Endothelial cell of umbilical vein (primary cell): ENCODE data around the gene SPATA19. TPM values are rescaled to one million over a fixed set of nuclear protein-coding genes. Genes with fewer than 3 reads are reported as not detected.

Experiments
- BruUV-seq: library from RNA; stranded (reverse); fragments of 400-500 nt; replicated peaks from 2 replicates; lab custom pipeline; 2021; lab: Mats Ljungman, UMichigan
- CTCF ChIA-PET: fragments of 300-600, 350-600 bp; sonication (Branson Sonifier 250); formaldehyde crosslinking; loops from one replicate; lab custom pipeline; 2021; ENCODE audit warnings: antibody characterized with exemption, inconsistent platforms; lab: Charles Lee
- POLR2A ChIA-PET: fragments of 300-600, 350-600 bp; sonication (Branson Sonifier 250); formaldehyde crosslinking; loops from one replicate; lab custom pipeline; 2021; ENCODE audit warnings: antibody characterized with exemption, inconsistent platforms; lab: Charles Lee
- DNase-seq: peaks from one replicate; pipeline ENCODE4 v3.0.0-alpha.2; 2011; ENCODE audit warnings: low read depth, low spot score
- FAIRE-seq: peaks from 2 replicates; lab custom pipeline; 2011; peaks lifted over from hg19 to GRCh38; lab: Jason Lieb, UNC
- H2AFZ ChIP-seq: 2 replicates; pipeline ENCODE4 v1.6.0; 2012; ENCODE audit warnings: low read depth, low read length, control low read depth, inconsistent platforms
- H3K27ac ChIP-seq: 2 replicates; pipeline ENCODE4 v1.5.1; 2011; ENCODE audit warnings: low read depth, mild to moderate bottlenecking, control low read depth, low read length, moderate library complexity; ENCODE audit not compliant: insufficient read depth
- H3K27me3 ChIP-seq, 2 experiments: 2 replicates each; pipeline versions ENCODE4 v1.6.0 to v1.6.1; 2011; ENCODE audit warnings: low read length in 2 of 2, mixed read lengths in 1 of 2; ENCODE audit not compliant: control insufficient read depth in 2 of 2, insufficient read depth in 2 of 2
- H3K36me3 ChIP-seq, 2 experiments: 2 replicates in 1 of 2; 3 replicates in 1 of 2; pipeline ENCODE4 v1.5.1; 2011; ENCODE audit warnings: low read length in 2 of 2, mild to moderate bottlenecking in 1 of 2, moderate library complexity in 1 of 2; ENCODE audit not compliant: control insufficient read depth in 2 of 2, insufficient read depth in 2 of 2; ENCODE audit errors: extremely low read depth in 1 of 2
- H3K4me1 ChIP-seq: 3 replicates; pipeline ENCODE4 v1.5.1; 2011; ENCODE audit warnings: mild to moderate bottlenecking, low read length; ENCODE audit not compliant: control insufficient read depth, insufficient read depth; ENCODE audit errors: extremely low read depth
- H3K4me2 ChIP-seq: 2 replicates; pipeline ENCODE4 v1.6.1; 2011; ENCODE audit warnings: low read length, control low read depth, mixed read lengths; ENCODE audit not compliant: insufficient read depth
- H3K4me3 ChIP-seq, 3 experiments: fragments of 200-600 bp in 1 of 3; sonication (generic), shearing (Covaris generic) in 1 of 3; replicated peaks in 1 of 3; 2 replicates each; pipeline ENCODE4 v1.5.1; 2011 to 2016; ENCODE audit warnings: control low read depth in 3 of 3, low read length in 3 of 3, mild to moderate bottlenecking in 2 of 3, inconsistent platforms in 1 of 3, low read depth in 1 of 3, moderate library complexity in 1 of 3; ENCODE audit not compliant: insufficient read depth in 1 of 3
- H3K79me2 ChIP-seq: 2 replicates; pipeline ENCODE4 v1.6.0; 2012; ENCODE audit warnings: low read length, inconsistent platforms; ENCODE audit not compliant: control insufficient read depth, insufficient read depth
- H3K9ac ChIP-seq: replicated peaks from 2 replicates; pipeline ENCODE3; 2011; ENCODE audit warnings: low read length, control low read depth; ENCODE audit not compliant: insufficient read depth; ENCODE audit errors: extremely low read depth
- H3K9me1 ChIP-seq: replicated peaks from 3 replicates; pipeline ENCODE4 v1.6.0; 2011; ENCODE audit warnings: mild to moderate bottlenecking, low read length; ENCODE audit not compliant: control insufficient read depth, insufficient read depth; ENCODE audit errors: extremely low read depth
- H3K9me3 ChIP-seq: replicated peaks from 2 replicates; pipeline ENCODE4 v1.5.1; 2012; ENCODE audit warnings: low read length, inconsistent platforms; ENCODE audit not compliant: control insufficient read depth, insufficient read depth
- H4K20me1 ChIP-seq: replicated peaks from 2 replicates; pipeline ENCODE3; 2011; ENCODE audit warnings: mild to moderate bottlenecking, low read length; ENCODE audit not compliant: control insufficient read depth, insufficient read depth; ENCODE audit errors: extremely low read depth
- CTCF ChIP-seq, 2 donors: IDR thresholded peaks; 1 replicate in 1 of 2; 2 replicates in 1 of 2; pipeline ENCODE4 v1.5.1; 2011; ENCODE audit warnings: low read length in 2 of 2, mild to moderate bottlenecking in 2 of 2, moderate library complexity in 2 of 2, control low read depth in 1 of 2, inconsistent platforms in 1 of 2, low read depth in 1 of 2; ENCODE audit not compliant: insufficient read depth in 1 of 2; ENCODE audit errors: extremely low read depth in 1 of 2
- EZH2 ChIP-seq: IDR thresholded peaks from 2 replicates; pipeline ENCODE4 v1.6.1; 2012; ENCODE audit warnings: borderline replicate concordance, low read depth, mild to moderate bottlenecking, moderate library complexity, low read length, inconsistent platforms; ENCODE audit not compliant: severe bottlenecking
- FOS ChIP-seq: IDR thresholded peaks from 2 replicates; pipeline ENCODE4 v1.6.1; 2011; ENCODE audit warnings: mild to moderate bottlenecking, low read length, moderate library complexity, borderline replicate concordance; ENCODE audit not compliant: insufficient read depth
- GATA2 ChIP-seq: IDR thresholded peaks from 2 replicates; pipeline ENCODE4 v1.7.0; 2011; ENCODE audit warnings: low read depth, mild to moderate bottlenecking, moderate library complexity, mixed read lengths, low read length; ENCODE audit not compliant: insufficient read length, insufficient read depth
- JUN ChIP-seq: IDR thresholded peaks from 2 replicates; pipeline ENCODE4 v1.6.1; 2011; ENCODE audit warnings: borderline replicate concordance, low read depth; ENCODE audit not compliant: insufficient read length, insufficient read depth
- MAX ChIP-seq: IDR thresholded peaks from 2 replicates; pipeline ENCODE4 v1.6.1; 2011; ENCODE audit not compliant: insufficient read depth, insufficient read length
- MYC ChIP-seq: IDR thresholded peaks from one replicate; pipeline ENCODE4 v1.6.1; 2011; ENCODE audit warnings: mild to moderate bottlenecking, low read depth, low read length
- POLR2A ChIP-seq: IDR thresholded peaks from 2 replicates; pipeline ENCODE4 v1.6.1; 2012; ENCODE audit warnings: low read depth, mild to moderate bottlenecking, control low read depth, low read length
- POLR2AphosphoS5 ChIP-seq: IDR thresholded peaks from 2 replicates; pipeline ENCODE4 v1.6.1; 2012; ENCODE audit warnings: low read depth, mild to moderate bottlenecking, control low read depth, low read length, moderate library complexity; ENCODE audit not compliant: insufficient read depth
- dilution Hi-C: fragments of 300-500 bp; cut with MboI; formaldehyde crosslinking; loops from one replicate; pipeline ENCODE4 v1.15.0; 2019; ENCODE audit warnings: low sequenced_read_pairs; ENCODE audit not compliant: extremely low pct_ligation_motif_present
- intact Hi-C: fragments of 100-400 bp; cut with micrococcal nuclease; formaldehyde crosslinking; loops from one replicate; pipeline ENCODE4 v1.10.0; 2022
- polyA plus RNA-seq, 4 experiments: library from polyadenylated mRNA; depleted of rRNA in 3 of 4; stranded (reverse) in 3 of 4; unstranded in 1 of 4; fragments of >200 nt; gene quantifications; 2 replicates each; pipeline versions ENCODE4 v1.2.1 to v1.2.3, GENCODE V29; 2011 to 2012; ENCODE audit warnings: missing spikeins in 1 of 4
- total RNA-seq: library from RNA; stranded (reverse); gene quantifications from 2 replicates; pipeline ENCODE4 v1.2.3, GENCODE V29; 2021

SPATA19 gene
- total and polyA plus RNA-seq, 2 donors (not counting 3 experiments of a cell fraction or from before 2014, with no cell fraction given) = not detected

GRCh38 chr11:133865466-133865865 is 20.2 kb upstream of the SPATA19 start:
- BruUV-seq = no TSS peak
- no peak for FAIRE-seq

More at GRCh38 chr11:133865466-133865865, 20.2 kb upstream of the SPATA19 start:
- H4K20me1 ChIP-seq = no peaks in the 10 kb centered on the region
- no peaks in the 10 kb centered on the region for H3K9me3 ChIP-seq
- no peak overlapping the region for H3K4me2 ChIP-seq
- ChIA-PET POLR2A (no interaction called here), CTCF (no interaction called here)
- TF ChIP-seq JUN = no peak
- no peak for TF ChIP-seq MYC
- TF ChIP-seq POLR2AphosphoS5 = no peak
- no peak for TF ChIP-seq GATA2
- TF ChIP-seq EZH2 = no peak
- TF ChIP-seq CTCF (IDR thresholded peaks at IDR 0.05; ENCODE audit: extremely low read depth in 1 of 2, insufficient read depth in 1 of 2, low read depth in 1 of 2, low read length in 2 of 2) = no peak
- no peak for TF ChIP-seq FOS
- no peak for TF ChIP-seq POLR2A
- TF ChIP-seq MAX = no peak
- H3K36me3 ChIP-seq = no peaks in the 10 kb centered on the region
- H3K27ac ChIP-seq = no peak overlapping the region
- no peak overlapping the region for H3K4me3 ChIP-seq
- H3K79me2 ChIP-seq = no peaks in the 10 kb centered on the region
- no peak for DNase-seq
- H3K9me1 ChIP-seq = no peaks in the 10 kb centered on the region
- no peak overlapping the region for H2AFZ ChIP-seq
- H3K27me3 ChIP-seq = no peaks in the 10 kb centered on the region
- intact Hi-C loops = no loop called here
- no peak overlapping the region for H3K9ac ChIP-seq
- dilution Hi-C loops = no loop called here
- no peaks in the 10 kb centered on the region for H3K4me1 ChIP-seq
